Type B pancreatic cell (in vitro differentiated cells): ENCODE data around the gene FKBP5. TPM values are rescaled to one million over a fixed set of nuclear protein-coding genes. Genes with fewer than 3 reads are reported as not detected.

Experiments
- DNase-seq: peaks from one replicate; pipeline ENCODE4 v3.0.0; 2021; ENCODE audit warnings: mixed read lengths; ENCODE audit not compliant: unreplicated experiment; ENCODE audit errors: extremely low spot score
- H3K27ac Mint-ChIP-seq: 2 replicates; pipeline ENCODE4 v1.8.0; 2021; ENCODE audit warnings: mild to moderate bottlenecking, mixed read lengths
- H3K27me3 Mint-ChIP-seq: 2 replicates; pipeline ENCODE4 v1.8.0; 2021; ENCODE audit warnings: mixed read lengths
- H3K36me3 Mint-ChIP-seq: 2 replicates; pipeline ENCODE4 v1.8.0; 2021; ENCODE audit warnings: mixed read lengths
- H3K4me1 Mint-ChIP-seq: one replicate; pipeline ENCODE4 v1.8.0; 2021; ENCODE audit warnings: mixed read lengths; ENCODE audit not compliant: unreplicated experiment
- H3K4me3 Mint-ChIP-seq: 2 replicates; pipeline ENCODE4 v1.8.0; 2021; ENCODE audit warnings: mild to moderate bottlenecking, mixed read lengths
- H3K9me3 Mint-ChIP-seq: 2 replicates; pipeline ENCODE4 v1.8.0; 2021; ENCODE audit warnings: mixed read lengths
- CTCF ChIP-seq: fragments of 200-600 bp; sonication (generic); conservative IDR thresholded peaks from 2 replicates; pipeline ENCODE4 v1.5.0; 2021; ENCODE audit warnings: antibody characterized with exemption, mild to moderate bottlenecking
- total RNA-seq: library from RNA; stranded (reverse); gene quantifications from 2 replicates; pipeline ENCODE4 v1.2.1, GENCODE V29; 2021; ENCODE audit warnings: low replicate concordance

The FKBP5 gene
- total RNA-seq, 1 donor from 2014 or later = 12.5 TPM

GRCh38 chr6:35733633-35734032 is 44.9 kb upstream of the FKBP5 start:
- Mint-ChIP-seq H3K4me3 (no peak overlapping the region), H3K4me1 (peaks cover 26% of the 10 kb centered on the region), H3K36me3 (no peaks in the 10 kb centered on the region)

GRCh38 chr6:35731736-35732532 is 43.2 kb upstream of the FKBP5 start:
- Mint-ChIP-seq H3K4me1 (peaks cover 29% of the 10 kb centered on the region), H3K27ac (peak overlapping the region; percentile 90), H3K4me3 (peak overlapping the region; percentile 96), H3K9me3 (no peaks in the 10 kb centered on the region), H3K36me3 (no peaks in the 10 kb centered on the region), H3K27me3 (peaks cover 5% of the 10 kb centered on the region)
- DNase-seq = peak; percentile 91
- TF ChIP-seq CTCF = peak; percentile 25

More at GRCh38 chr6:35733633-35734032, 44.9 kb upstream of the FKBP5 start:
- no peak for DNase-seq
- no peak overlapping the region for H3K27ac Mint-ChIP-seq
- peaks cover 4% of the 10 kb centered on the region for H3K27me3 Mint-ChIP-seq
- no peak for TF ChIP-seq CTCF
- H3K9me3 Mint-ChIP-seq = no peaks in the 10 kb centered on the region

GRCh38 chr6:35731414-35731735 is 42.7 kb upstream of the FKBP5 start:
- Mint-ChIP-seq H3K4me3 (peak overlapping the region; percentile 96), H3K4me1 (peaks cover 34% of the 10 kb centered on the region), H3K27me3 (peaks cover 10% of the 10 kb centered on the region), H3K27ac (peak overlapping the region; percentile 58), H3K9me3 (no peaks in the 10 kb centered on the region), H3K36me3 (no peaks in the 10 kb centered on the region)
- TF ChIP-seq CTCF = no peak
- DNase-seq = peak; percentile 91

GRCh38 chr6:35730745-35731413 is 42.2 kb upstream of the FKBP5 start:
- Mint-ChIP-seq H3K27me3 (peaks cover 10% of the 10 kb centered on the region), H3K9me3 (no peaks in the 10 kb centered on the region), H3K36me3 (no peaks in the 10 kb centered on the region), H3K27ac (peak overlapping the region; percentile 58), H3K4me1 (peaks cover 36% of the 10 kb centered on the region), H3K4me3 (peak overlapping the region; percentile 96)
- TF ChIP-seq CTCF = no peak
- no peak for DNase-seq

GRCh38 chr6:35729722-35730121 is 41.0 kb upstream of the FKBP5 start:
- no peak for DNase-seq
- Mint-ChIP-seq H3K9me3 (no peaks in the 10 kb centered on the region), H3K27me3 (peaks cover 16% of the 10 kb centered on the region), H3K36me3 (no peaks in the 10 kb centered on the region), H3K4me3 (peak overlapping the region; percentile 79), H3K27ac (peak overlapping the region; percentile 61), H3K4me1 (peaks cover 41% of the 10 kb centered on the region)
- no peak for TF ChIP-seq CTCF
